Measurements from ENCODE around the gene P2RX4. TPM values are rescaled to one million over a fixed set of nuclear protein-coding genes. Genes with fewer than 3 reads are reported as not detected.

Gene P2RX4
- total and polyA plus RNA-seq, 2 of the 8 experiments (the other 6 are each of a cell fraction or from before 2014, with no cell fraction given), result 9.5 to 12.2 TPM

DNA sequence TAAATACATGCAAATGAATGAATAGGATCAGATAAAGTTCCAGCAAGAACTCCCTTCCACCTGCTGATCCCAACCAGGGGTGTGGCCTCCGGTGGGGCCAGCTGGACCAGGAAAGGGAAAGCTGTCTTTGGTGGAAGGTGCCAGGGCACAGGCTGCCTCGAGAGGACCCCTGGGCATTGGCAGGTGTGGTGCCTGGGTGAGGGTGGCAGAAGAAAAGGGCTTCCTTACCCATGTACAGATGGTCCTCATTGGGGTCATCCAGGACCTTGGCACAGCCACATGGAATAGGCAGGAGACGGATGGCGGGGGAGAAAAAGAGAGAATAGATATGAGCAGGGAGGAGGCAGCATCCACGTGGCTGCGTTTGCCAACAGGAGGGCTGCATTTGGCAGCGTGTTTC, 50.2 kb downstream of the P2RX4 start:
- 91% methylated on average over 7 of the region's 7 CpGs; no CpG with 5 or more reads in 1 of the 2 experiments for WGBS, 2 experiments (ENCODE audit: extremely low coverage in 1 of 2, insufficient coverage in 1 of 2, insufficient read length in 1 of 2, insufficient replicate concordance in 2 of 2, low coverage in 1 of 2, low lambda C conversion rate in 2 of 2, missing lambda C conversion rate in 1 of 2)
- H3K79me1 ChIP-seq (ENCODE audit: low read depth, low read length), result no peaks in the 10 kb centered on the region
- ChIA-PET POLR2A (ENCODE audit: partially characterized antibody) (interaction anchor here (0.6 kb wide), 1 partner anchor 747 kb away, joined by 3 read pairs; no protein-coding TSS in a partner anchor), CTCF (ENCODE audit: partially characterized antibody) (no interaction called here)
- no peaks in the 10 kb centered on the region for H3K79me2 ChIP-seq (ENCODE audit: control insufficient read depth in 1 of 2, insufficient read depth in 2 of 2, low read length in 2 of 2)
- no peak overlapping the region for H3K27ac ChIP-seq (ENCODE audit: low read depth, low read length)
- no peaks in the 10 kb centered on the region for H3K4me1 ChIP-seq (replicated peaks in 1 of 4; ENCODE audit: control insufficient read depth in 3 of 4, insufficient read depth in 4 of 4, low read length in 3 of 4)
- H3K36me3 ChIP-seq (ENCODE audit: control insufficient read depth in 2 of 4, insufficient read depth in 4 of 4, low read length in 3 of 4), result peaks cover 3 to 12% (median 9%) of the 10 kb centered on the region in 4 experiments; a peak in 5 of 8 replicates
- no peak overlapping the region for H4K91ac ChIP-seq (replicated peaks; ENCODE audit: insufficient read length, low read length)
- H2AK5ac ChIP-seq (ENCODE audit: low read depth, low read length), result no peak overlapping the region
- H3K23me2 ChIP-seq (ENCODE audit: low read depth, low read length), result no peaks in the 10 kb centered on the region
- no peak overlapping the region for H2BK12ac ChIP-seq (ENCODE audit: low read depth, low read length)
- no peaks in the 10 kb centered on the region for H3K9me3 ChIP-seq (ENCODE audit: insufficient read depth in 2 of 2, low read depth in 1 of 2, low read length in 1 of 2)
- no peak overlapping the region for H2BK120ac ChIP-seq (replicated peaks; ENCODE audit: low read depth, low read length)
- no peak overlapping the region for H4K8ac ChIP-seq (ENCODE audit: extremely low read depth, insufficient read depth, low read length)
- H3K4me2 ChIP-seq (ENCODE audit: insufficient read depth in 1 of 2, low read depth in 2 of 2, low read length in 2 of 2), result no peak overlapping the region
- no peak overlapping the region for H3K56ac ChIP-seq (replicated peaks; ENCODE audit: insufficient read length, low read depth, low read length)
- no peak overlapping the region for H2BK15ac ChIP-seq (ENCODE audit: low read length)
- no peak overlapping the region for H3K4me3 ChIP-seq (ENCODE audit: extremely low read depth in 1 of 4, insufficient read depth in 2 of 4, low read depth in 3 of 4, low read length in 4 of 4)
- no peak overlapping the region for H2BK5ac ChIP-seq (ENCODE audit: low read depth, low read length)
- FAIRE-seq, result no peak
- TF ChIP-seq CTBP2 (IDR thresholded peaks at IDR 0.05; ENCODE audit: borderline replicate concordance, insufficient read depth, insufficient read length, low read length), result no peak
- no peak for TF ChIP-seq GABPA (IDR thresholded peaks at IDR 0.05; ENCODE audit: borderline replicate concordance, insufficient read depth, low read length)
- TF ChIP-seq EGR1 (IDR thresholded peaks at IDR 0.05; ENCODE audit: borderline replicate concordance, low read depth, low read length), result no peak
- TF ChIP-seq, protein P1, sequence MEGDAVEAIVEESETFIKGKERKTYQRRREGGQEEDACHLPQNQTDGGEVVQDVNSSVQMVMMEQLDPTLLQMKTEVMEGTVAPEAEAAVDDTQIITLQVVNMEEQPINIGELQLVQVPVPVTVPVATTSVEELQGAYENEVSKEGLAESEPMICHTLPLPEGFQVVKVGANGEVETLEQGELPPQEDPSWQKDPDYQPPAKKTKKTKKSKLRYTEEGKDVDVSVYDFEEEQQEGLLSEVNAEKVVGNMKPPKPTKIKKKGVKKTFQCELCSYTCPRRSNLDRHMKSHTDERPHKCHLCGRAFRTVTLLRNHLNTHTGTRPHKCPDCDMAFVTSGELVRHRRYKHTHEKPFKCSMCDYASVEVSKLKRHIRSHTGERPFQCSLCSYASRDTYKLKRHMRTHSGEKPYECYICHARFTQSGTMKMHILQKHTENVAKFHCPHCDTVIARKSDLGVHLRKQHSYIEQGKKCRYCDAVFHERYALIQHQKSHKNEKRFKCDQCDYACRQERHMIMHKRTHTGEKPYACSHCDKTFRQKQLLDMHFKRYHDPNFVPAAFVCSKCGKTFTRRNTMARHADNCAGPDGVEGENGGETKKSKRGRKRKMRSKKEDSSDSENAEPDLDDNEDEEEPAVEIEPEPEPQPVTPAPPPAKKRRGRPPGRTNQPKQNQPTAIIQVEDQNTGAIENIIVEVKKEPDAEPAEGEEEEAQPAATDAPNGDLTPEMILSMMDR (IDR thresholded peaks at IDR 0.05; ENCODE audit: control extremely low read depth in 1 of 3, insufficient read depth in 1 of 3, low read depth in 1 of 3, low read length in 3 of 3), result no peak
- no peak for TF ChIP-seq TBP (IDR thresholded peaks at IDR 0.05; ENCODE audit: low read depth, low read length)
- no peak for TF ChIP-seq GTF2F1 (IDR thresholded peaks at IDR 0.05; ENCODE audit: borderline replicate concordance, low read depth, low read length)
- H3K9ac ChIP-seq (replicated peaks in 1 of 4; ENCODE audit: extremely low read depth in 1 of 4, low read depth in 3 of 4, low read length in 3 of 4), result no peak overlapping the region
- H3K4ac ChIP-seq (replicated peaks; ENCODE audit: insufficient read length, low read depth, low read length), result no peak overlapping the region
- H2AFZ ChIP-seq (ENCODE audit: low read length), result no peak overlapping the region
- no peak overlapping the region for H3K14ac ChIP-seq (ENCODE audit: insufficient read length)
- no peak overlapping the region for H3K23ac ChIP-seq (ENCODE audit: insufficient read length)
- H4K20me1 ChIP-seq (replicated peaks in 1 of 2; ENCODE audit: control insufficient read depth in 1 of 2, insufficient read depth in 2 of 2, low read length in 2 of 2), result no peaks in the 10 kb centered on the region
- DNase-seq (ENCODE audit: low read depth in 1 of 2, low spot score in 2 of 2), result no peak
- H3K18ac ChIP-seq (ENCODE audit: extremely low read depth, low read length), result no peak overlapping the region
- H2BK20ac ChIP-seq (ENCODE audit: low read length), result no peak overlapping the region
- no peaks in the 10 kb centered on the region for H3K27me3 ChIP-seq (replicated peaks in 1 of 4; ENCODE audit: control insufficient read depth in 3 of 4, extremely low read depth in 1 of 4, insufficient read depth in 3 of 4, low read length in 3 of 4)
- no peak overlapping the region for H4K5ac ChIP-seq (ENCODE audit: insufficient read length, low read depth, low read length)
